GM12874 (cell line): ENCODE results near the gene LRMDA.

ENCODE experiments used
- CTCF ChIP-seq: IDR thresholded peaks from 2 replicates; pipeline ENCODE4 v1.5.1; 2011; ENCODE audit warnings: low read depth, mild to moderate bottlenecking, control low read depth, low read length, moderate library complexity; ENCODE audit not compliant: insufficient read depth

LRMDA gene

GRCh38 chr10:76278811-76279460 is 847.5 kb downstream of the LRMDA start:
- TF ChIP-seq CTCF: no peak

- no peak for TF ChIP-seq CTCF
Observed at GRCh38 chr10:76281659-76282058, 850.2 kb downstream of the LRMDA start.

GRCh38 chr10:76282061-76283025 is 850.9 kb downstream of the LRMDA start:
- no peak for TF ChIP-seq CTCF

- TF ChIP-seq CTCF: no peak
Observed at GRCh38 chr10:76284351-76284750, 852.9 kb downstream of the LRMDA start.

GRCh38 chr10:76285012-76285411 is 853.6 kb downstream of the LRMDA start:
- TF ChIP-seq CTCF: no peak

- no peak for TF ChIP-seq CTCF
Observed at GRCh38 chr10:76285515-76285914, 854.1 kb downstream of the LRMDA start.

GRCh38 chr10:76286536-76286935 is 855.1 kb downstream of the LRMDA start:
- no peak for TF ChIP-seq CTCF
